ENCODE measurements around the gene ZC2HC1C.
"Not testable (repeated sequence)": the region's sequence is repeated elsewhere in the genome, so short reads cannot be mapped to it uniquely, and the experiment has no call there.

The ZC2HC1C gene

GRCh38 chr14:75059642-75060041, 9.8 kb upstream of the ZC2HC1C start:
- DNase-seq, result no peak

DNA sequence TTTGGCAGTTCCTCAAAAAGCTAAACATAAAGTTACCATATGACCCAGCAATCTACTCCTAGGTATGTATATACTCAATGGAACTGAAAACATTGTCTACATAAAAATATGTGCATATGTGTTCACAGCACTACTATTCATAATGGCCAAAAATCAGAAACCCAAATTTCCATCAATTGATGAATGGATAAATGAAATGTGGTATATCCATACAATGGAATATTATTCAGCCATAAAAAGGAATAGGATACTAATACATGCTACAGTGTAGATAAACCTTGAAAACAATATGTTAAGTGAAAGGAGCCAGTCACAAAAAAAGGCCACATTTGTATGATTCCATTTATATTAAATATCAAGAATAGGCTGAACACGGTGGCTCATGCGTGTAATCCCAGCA, 9.0 kb upstream of the ZC2HC1C start:
- DNase-seq, result no peak

- DNase-seq, result no peak
These were observed 6.4 kb upstream of the ZC2HC1C start for GRCh38 chr14:75063013-75063412.

GRCh38 chr14:75063491-75064204, 5.8 kb upstream of the ZC2HC1C start, which contains the start of gene ACYP1:
Gene ACYP1 (minus strand): TSS chr14:75064024. CDS start chr14:75063553, 471 bp downstream.
- DNase-seq, result peak; percentile 93 to 94

GRCh38 chr14:75064205-75064567, 5.3 kb upstream of the ZC2HC1C start:
- no peak for DNase-seq

DNA sequence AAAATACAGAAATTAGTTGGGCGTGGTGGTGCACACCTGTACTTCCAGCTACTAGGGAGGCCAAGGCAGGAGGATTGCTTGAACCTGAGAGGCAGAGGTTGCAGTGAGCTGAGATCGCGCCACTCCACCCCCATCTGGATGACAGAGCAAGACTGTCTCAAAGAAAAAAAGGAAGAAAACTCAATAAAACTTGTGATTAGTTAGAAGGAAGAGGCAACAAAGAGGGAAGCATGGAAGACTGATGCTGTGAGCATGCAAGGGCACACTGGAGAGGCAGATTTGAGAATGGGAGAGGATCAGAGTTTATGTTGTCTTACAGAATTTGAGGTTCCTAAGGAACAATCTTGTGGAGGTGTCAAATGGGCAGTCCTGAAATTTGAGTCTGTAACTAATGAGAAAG, 2.8 kb upstream of the ZC2HC1C start:
- DNase-seq, result no peak

- no peak for DNase-seq
These were observed 2.2 kb upstream of the ZC2HC1C start for GRCh38 chr14:75067212-75067611.

- DNase-seq, result not testable (repeated sequence)
These were observed 1.7 kb upstream of the ZC2HC1C start for GRCh38 chr14:75067765-75068164.

- DNase-seq, result no peak
These were observed 934 bp upstream of the ZC2HC1C start for GRCh38 chr14:75068294-75069120.

- DNase-seq, result no peak
These were observed 337 bp downstream of the ZC2HC1C start for GRCh38 chr14:75069811-75070145.

GRCh38 chr14:75070383-75070782, 942 bp downstream of the ZC2HC1C start:
- DNase-seq, result no peak

DNA sequence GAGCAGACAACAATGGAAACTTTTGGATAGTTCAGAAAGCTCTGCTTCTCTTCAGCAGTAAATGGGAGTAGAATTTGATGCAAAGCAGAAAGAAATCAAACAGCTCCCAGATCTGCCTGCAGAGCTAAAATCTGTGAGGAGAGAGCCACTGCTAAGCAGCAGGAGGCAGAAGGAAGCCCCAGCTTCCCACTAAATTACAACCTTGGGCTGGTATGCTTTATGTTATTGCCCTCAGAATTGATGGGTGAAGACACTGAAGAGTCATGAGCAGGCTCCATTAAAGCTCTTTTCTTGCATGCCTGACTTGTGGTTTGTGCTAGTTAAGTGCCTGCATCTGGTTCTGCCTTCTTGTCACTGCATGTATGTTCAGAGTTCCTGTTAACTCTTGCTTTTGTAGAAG, 8.4 kb downstream of the ZC2HC1C start:
- no peak for DNase-seq

GRCh38 chr14:75079521-75079920, 10.1 kb downstream of the ZC2HC1C start:
- DNase-seq, result no peak

- no peak for DNase-seq
These were observed 12.3 kb downstream of the ZC2HC1C start for GRCh38 chr14:75081660-75082229.

DNA sequence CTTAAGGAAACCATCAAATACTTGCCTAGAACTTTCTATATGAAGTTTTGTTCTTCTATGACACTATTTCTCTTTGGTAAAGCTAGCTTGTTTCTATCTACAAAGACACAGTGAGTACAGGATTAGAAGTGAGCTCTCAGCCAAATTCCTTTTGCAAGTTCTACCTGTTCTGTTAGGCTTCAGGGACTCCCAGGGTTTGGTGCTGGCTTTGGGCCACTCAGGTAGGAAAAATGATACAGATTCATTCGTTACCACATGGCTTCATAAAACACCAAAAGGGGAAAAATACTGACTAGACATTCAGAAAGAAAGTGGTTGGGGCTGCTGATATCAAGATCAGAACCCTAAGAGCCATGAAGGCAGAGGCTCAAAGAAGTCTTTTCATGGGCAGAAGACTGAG, 13.8 kb downstream of the ZC2HC1C start:
- DNase-seq, result no peak

GRCh38 chr14:75084513-75084912, 15.1 kb downstream of the ZC2HC1C start:
- DNase-seq, result no peak

DNA sequence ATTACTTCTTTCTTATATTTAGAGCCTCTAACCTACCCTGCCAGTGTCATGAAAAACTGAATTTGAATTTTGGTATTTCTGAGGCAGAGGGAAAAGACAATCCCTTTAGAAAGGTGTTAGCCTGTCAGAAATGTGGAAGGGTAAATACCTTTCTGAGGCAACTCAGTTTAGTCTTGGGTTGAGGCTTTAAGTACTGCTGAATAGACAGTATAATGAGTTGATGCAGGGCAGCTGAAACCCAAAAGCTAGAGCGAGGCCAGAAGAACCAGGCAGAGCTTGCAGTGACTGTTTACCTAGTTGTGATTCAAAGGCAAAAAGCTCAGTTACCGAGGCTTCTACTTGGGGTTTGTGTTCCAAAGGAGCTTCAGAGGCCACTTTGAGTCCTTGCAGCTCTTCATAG, 18.7 kb downstream of the ZC2HC1C start:
- DNase-seq, result no peak

- peak; percentile 63 to 66 for DNase-seq
These were observed 19.3 kb downstream of the ZC2HC1C start for GRCh38 chr14:75088566-75089373.

DNA sequence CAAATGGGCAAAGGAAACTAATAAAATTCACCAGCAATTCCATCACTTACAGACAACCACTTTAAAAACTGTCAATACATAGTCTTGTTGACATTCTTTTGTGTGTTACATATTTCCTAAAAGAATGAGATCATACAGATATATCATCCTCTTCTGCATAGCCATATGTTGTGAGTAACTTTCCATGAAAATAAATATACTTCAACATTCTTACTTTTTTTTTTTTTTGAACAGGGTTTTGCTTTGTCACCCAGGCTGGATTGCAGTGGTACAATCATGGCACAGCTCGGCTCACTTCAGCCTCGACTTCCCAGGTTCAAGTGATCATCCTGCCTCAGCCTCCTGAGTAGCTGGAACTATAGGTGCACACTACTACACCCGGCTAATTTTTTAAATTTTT, 20.9 kb downstream of the ZC2HC1C start:
- no peak for DNase-seq

DNA sequence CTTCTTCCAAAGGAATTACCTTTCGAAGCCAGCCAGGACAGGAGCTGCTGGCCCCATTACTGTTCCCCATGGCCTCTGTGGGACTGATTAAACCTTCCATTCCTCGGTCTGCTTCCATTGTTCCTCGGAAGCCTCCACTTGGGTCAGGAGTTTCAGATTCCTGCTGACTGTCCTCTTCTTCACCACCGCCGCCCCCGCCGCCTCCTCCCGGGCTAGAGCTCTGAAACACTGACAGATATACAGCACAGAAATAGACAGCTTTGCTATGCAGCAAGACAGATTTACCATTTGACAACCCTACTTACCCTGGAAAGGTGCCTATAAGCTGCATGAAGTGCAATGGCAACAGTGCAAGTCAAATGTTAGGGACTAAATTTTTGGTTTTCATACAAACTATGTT, 21.8 kb downstream of the ZC2HC1C start:
- DNase-seq, result no peak

DNA sequence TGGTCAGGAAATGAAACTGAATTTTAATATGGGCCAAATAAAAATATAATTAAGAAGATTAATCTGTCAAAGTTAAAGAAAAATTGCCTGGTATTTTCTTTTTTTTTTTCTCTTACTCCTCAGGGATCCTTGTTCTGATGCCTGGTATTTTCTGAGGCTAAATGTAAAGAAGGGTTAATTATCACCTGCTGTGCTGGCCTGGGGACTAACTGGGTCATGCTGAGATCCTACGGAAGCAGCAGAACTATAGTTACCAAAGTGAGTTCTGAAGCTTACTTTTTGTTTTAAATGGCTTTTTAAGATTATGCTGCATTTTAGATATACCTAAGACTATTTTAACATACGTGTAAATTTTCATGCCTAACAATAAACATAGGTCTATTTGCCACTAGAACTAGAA, 23.3 kb downstream of the ZC2HC1C start:
- DNase-seq, result no peak

DNA sequence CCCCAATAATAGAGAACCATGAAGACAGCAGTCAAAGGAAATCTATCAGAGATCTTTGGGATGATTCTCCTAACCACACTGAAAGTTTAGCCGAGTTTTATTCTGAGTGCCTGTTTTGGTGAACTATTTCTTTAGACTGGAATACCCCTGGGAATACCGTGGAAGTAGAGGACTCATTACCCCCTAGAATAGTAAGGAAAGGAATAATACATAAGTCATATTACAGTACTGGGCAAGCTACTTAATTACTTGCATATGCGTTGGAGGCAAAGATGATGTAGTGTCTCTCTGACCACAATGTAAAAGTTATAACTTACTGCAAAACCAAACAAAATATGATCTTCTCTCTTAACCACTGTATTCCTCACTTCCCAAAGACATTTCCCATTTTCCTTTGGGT, 25.5 kb downstream of the ZC2HC1C start:
- DNase-seq, result no peak

DNA sequence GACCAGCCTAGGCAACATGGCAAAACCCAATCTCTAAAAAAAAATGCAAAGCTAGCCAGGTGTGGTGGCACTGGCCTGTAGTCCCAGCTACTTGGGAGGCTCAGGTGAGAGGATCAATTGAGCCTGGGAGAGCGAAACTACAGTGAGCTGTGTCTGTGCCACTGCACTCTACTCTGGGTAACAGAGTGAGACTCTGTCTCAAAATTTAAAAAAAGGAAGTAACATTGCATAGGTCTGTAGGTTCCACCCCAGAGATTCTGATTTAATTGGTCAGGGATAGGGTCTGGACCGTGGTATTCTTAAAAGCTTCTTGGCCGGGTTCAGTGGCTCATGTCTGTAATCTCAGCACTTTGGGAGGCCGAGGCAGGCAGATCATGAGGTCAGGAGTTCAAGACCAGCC, 26.2 kb downstream of the ZC2HC1C start:
- DNase-seq, result no peak

All from NCI-H446 (cell line).